ENCODE measurements around the gene ABCF2. TPM values are rescaled to one million over a fixed set of nuclear protein-coding genes. Genes with fewer than 3 reads are reported as not detected.

The ABCF2 gene
- polyA plus RNA-seq, 1 of the 3 experiments (the other 2 are of a cell fraction) = 75.4 TPM

- CTCF ChIA-PET = interaction anchor here (0.6 to 2.6 kb wide), 9 partner anchors 9 to 58 kb away, joined by 3 to 29 read pairs (median 4); no protein-coding TSS in a partner anchor
- H3F3A ChIP-seq (replicated peaks; ENCODE audit: insufficient read depth) = no peaks in the 10 kb centered on the region
- no peaks in the 10 kb centered on the region for H4K20me1 ChIP-seq (ENCODE audit: insufficient read depth)
- H2AFZ ChIP-seq (ENCODE audit: low read depth) = no peak overlapping the region
- no peaks in the 10 kb centered on the region for H3K4me1 ChIP-seq (ENCODE audit: control insufficient read depth in 1 of 2, insufficient read depth in 2 of 2, low read depth in 1 of 2, low read length in 1 of 2)
- DNase-seq = no peak
- no peak overlapping the region for H3K27ac ChIP-seq (ENCODE audit: low read depth in 2 of 2, low read length in 1 of 2)
- 72% methylated on average over 43 of the region's 43 CpGs for WGBS (ENCODE audit: low lambda C conversion rate)
- H3K9me3 ChIP-seq = no peaks in the 10 kb centered on the region
- no peaks in the 10 kb centered on the region for H3K36me3 ChIP-seq (replicated peaks in 1 of 2; ENCODE audit: control insufficient read depth in 1 of 2, insufficient read depth in 2 of 2, low read length in 1 of 2)
- no peaks in the 10 kb centered on the region for H3K9me2 ChIP-seq
- POLR2A ChIA-PET = no interaction called here
- TF ChIP-seq RCOR1 (IDR thresholded peaks at IDR 0.05; ENCODE audit: low read length) (no peak), IRF3 (IDR thresholded peaks at IDR 0.05; ENCODE audit: low read depth, low read length) (no peak), NRF1 (IDR thresholded peaks at IDR 0.05; ENCODE audit: low read depth, low read length) (no peak), POLR2AphosphoS5 (IDR thresholded peaks at IDR 0.05; ENCODE audit: low read depth, low read length) (no peak), TCF12 (IDR thresholded peaks at IDR 0.05) (no peak), YY1 (IDR thresholded peaks at IDR 0.05; ENCODE audit: low read depth) (no peak), RFX5 (IDR thresholded peaks at IDR 0.05; ENCODE audit: low read length) (no peak), RAD21 (IDR thresholded peaks at IDR 0.05; ENCODE audit: low read length) (no peak), CHD2 (IDR thresholded peaks at IDR 0.05; ENCODE audit: low read length, partially characterized antibody) (no peak)
- TF ChIP-seq, protein P1, sequence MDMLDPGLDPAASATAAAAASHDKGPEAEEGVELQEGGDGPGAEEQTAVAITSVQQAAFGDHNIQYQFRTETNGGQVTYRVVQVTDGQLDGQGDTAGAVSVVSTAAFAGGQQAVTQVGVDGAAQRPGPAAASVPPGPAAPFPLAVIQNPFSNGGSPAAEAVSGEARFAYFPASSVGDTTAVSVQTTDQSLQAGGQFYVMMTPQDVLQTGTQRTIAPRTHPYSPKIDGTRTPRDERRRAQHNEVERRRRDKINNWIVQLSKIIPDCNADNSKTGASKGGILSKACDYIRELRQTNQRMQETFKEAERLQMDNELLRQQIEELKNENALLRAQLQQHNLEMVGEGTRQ (IDR thresholded peaks at IDR 0.05; ENCODE audit: borderline replicate concordance, low read depth, low read length) = no peak
- TF ChIP-seq, protein P2, sequence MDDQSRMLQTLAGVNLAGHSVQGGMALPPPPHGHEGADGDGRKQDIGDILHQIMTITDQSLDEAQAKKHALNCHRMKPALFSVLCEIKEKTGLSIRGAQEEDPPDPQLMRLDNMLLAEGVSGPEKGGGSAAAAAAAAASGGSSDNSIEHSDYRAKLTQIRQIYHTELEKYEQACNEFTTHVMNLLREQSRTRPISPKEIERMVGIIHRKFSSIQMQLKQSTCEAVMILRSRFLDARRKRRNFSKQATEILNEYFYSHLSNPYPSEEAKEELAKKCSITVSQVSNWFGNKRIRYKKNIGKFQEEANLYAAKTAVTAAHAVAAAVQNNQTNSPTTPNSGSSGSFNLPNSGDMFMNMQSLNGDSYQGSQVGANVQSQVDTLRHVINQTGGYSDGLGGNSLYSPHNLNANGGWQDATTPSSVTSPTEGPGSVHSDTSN (IDR thresholded peaks at IDR 0.05) = no peak
- no peak overlapping the region for H3K9ac ChIP-seq
- H3K4me3 ChIP-seq (ENCODE audit: low read depth in 2 of 2, low read length in 1 of 2) = no peak overlapping the region
- peaks cover 58% of the 10 kb centered on the region for H3K27me3 ChIP-seq (ENCODE audit: insufficient read depth)
- no peak overlapping the region for H3K4me2 ChIP-seq
- H3K79me2 ChIP-seq (ENCODE audit: insufficient read depth) = no peaks in the 10 kb centered on the region
These were observed 53.4 kb downstream of the ABCF2 start for GRCh38 chr7:151173386-151174245.

Data from SK-N-SH (cell line).